Mesodermal cell (in vitro differentiated cells): Measurements from ENCODE around the gene GRIK5.

Experiments used
- H3K27ac ChIP-seq: 2 replicates; pipeline ENCODE4 v1.7.0; 2013; ENCODE audit warnings: mild to moderate bottlenecking, low read depth, low read length, moderate library complexity; ENCODE audit not compliant: severe bottlenecking
- H3K36me3 ChIP-seq: 2 replicates; pipeline ENCODE4 v1.7.1; 2013; ENCODE audit warnings: mild to moderate bottlenecking, low read length, moderate library complexity; ENCODE audit not compliant: control insufficient read depth, insufficient read depth
- H3K4me1 ChIP-seq: one replicate; pipeline ENCODE4 v1.7.1; 2013; ENCODE audit warnings: mild to moderate bottlenecking, low read length; ENCODE audit not compliant: insufficient read depth, control insufficient read depth, poor library complexity, severe bottlenecking
- H3K4me3 ChIP-seq: 2 replicates; pipeline ENCODE4 v1.7.0; 2013; ENCODE audit warnings: low read length, control low read depth, mild to moderate bottlenecking; ENCODE audit not compliant: insufficient read depth, poor library complexity, severe bottlenecking; ENCODE audit errors: extremely low read depth
- H3K9me3 ChIP-seq: 2 replicates; pipeline ENCODE4 v1.7.1; 2013; ENCODE audit warnings: mild to moderate bottlenecking, low read length, moderate library complexity; ENCODE audit not compliant: control insufficient read depth
- WGBS, 2 experiments: methylation state at CpG; one replicate each; pipeline ENCODE4 v1.1.5; 2013; ENCODE audit warnings: missing lambda C conversion rate in 2 of 2; ENCODE audit not compliant: insufficient coverage in 2 of 2; 5-methylcytosine and 5-hydroxymethylcytosine counted together

GRIK5 gene

GRCh38 chr19:42095142-42095813 is 25.3 kb upstream of the GRIK5 start:
- Histone ChIP-seq H3K27ac (no peak overlapping the region), H3K9me3 (no peaks in the 10 kb centered on the region), H3K4me1 (peaks cover 5% of the 10 kb centered on the region), H3K36me3 (peaks cover 4% of the 10 kb centered on the region), H3K4me3 (no peak overlapping the region)
- 96 to 98% methylated on average over 35 to 36 of the region's 36 CpGs for WGBS, 2 experiments

DNA sequence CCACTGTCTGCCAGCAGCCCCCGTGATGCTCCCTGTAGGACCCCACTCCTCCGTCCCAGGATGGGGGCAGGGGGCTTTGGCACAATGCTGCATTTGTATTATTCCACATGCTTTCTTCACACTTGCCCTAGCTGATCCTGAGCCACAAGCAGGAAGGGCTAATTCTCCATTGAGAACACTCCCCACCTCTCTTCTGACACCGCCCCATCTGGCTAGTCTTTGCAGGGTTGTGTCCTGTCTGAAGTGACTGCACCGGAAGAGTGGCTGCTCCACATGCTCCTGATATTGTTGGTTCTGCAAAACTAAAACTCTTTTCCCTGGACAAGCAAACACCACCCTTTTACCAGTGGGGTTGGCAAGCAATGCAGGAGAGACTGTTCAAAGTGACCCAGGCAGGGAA is 23.9 kb upstream of the GRIK5 start:
- H3K36me3 ChIP-seq, result peaks cover 2% of the 10 kb centered on the region
- WGBS, 2 experiments, result 71 to 91% methylated on average over 2 to 4 of the region's 4 CpGs
- H3K4me1 ChIP-seq, result peaks cover 5% of the 10 kb centered on the region
- H3K4me3 ChIP-seq, result no peak overlapping the region
- no peak overlapping the region for H3K27ac ChIP-seq
- H3K9me3 ChIP-seq, result no peaks in the 10 kb centered on the region

- Histone ChIP-seq H3K4me1 (peaks cover 10% of the 10 kb centered on the region), H3K36me3 (no peaks in the 10 kb centered on the region), H3K27ac (no peak overlapping the region), H3K4me3 (no peak overlapping the region), H3K9me3 (no peaks in the 10 kb centered on the region)
- WGBS, 2 experiments, result 80 to 83% methylated on average over 4 of the region's 4 CpGs
These were observed 23.5 kb upstream of the GRIK5 start for GRCh38 chr19:42093505-42093904.

DNA sequence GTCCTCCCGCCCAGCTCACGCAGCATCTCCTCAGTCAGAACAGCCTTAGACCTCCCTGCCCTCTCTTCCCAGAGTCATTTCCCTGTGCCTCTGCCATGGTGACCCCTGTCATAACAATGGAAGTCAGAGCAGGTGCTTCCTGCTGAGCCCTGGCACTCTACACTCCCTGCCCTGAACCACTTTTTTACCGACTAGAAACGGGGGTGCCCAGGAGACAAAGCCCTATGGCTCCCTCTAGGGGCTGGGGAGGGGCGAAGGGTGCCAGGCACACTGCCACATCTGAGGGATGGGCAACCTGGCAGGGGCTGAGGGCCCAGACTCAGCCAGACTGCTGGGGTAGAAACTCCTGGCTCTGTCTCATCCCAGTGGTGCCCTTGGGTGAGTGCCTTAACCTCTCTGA is 22.3 kb upstream of the GRIK5 start:
- Histone ChIP-seq H3K36me3 (no peaks in the 10 kb centered on the region), H3K9me3 (no peaks in the 10 kb centered on the region), H3K4me3 (no peak overlapping the region), H3K27ac (no peak overlapping the region), H3K4me1 (peaks cover 20% of the 10 kb centered on the region)
- 57 to 58% methylated on average over 4 to 5 of the region's 5 CpGs for whole genome bisulfite sequencing, 2 experiments

DNA sequence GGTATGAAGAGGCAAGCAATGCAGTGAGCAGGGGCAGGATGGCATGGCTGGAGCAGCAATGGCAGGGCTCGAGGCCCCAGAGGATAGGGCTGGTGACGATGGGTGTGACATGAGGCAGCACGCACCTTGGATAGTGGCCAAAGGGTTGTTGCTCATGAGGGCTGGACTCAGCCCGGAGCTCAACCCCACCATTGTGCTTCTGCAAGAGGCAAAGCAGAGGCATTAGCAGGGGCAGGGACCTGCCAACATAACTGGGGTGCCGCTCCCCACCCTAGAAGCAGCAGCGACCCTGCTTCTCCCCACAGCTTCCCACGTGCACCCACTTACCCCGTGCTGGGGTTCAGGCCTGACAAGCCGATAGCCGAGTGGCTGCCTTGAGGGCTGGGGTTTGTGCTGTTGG is 21.7 kb upstream of the GRIK5 start:
- no peaks in the 10 kb centered on the region for H3K9me3 ChIP-seq
- peaks cover 26% of the 10 kb centered on the region for H3K4me1 ChIP-seq
- no peak overlapping the region for H3K27ac ChIP-seq
- WGBS, 2 experiments, result 95% methylated on average over 3 to 4 of the region's 10 CpGs
- H3K4me3 ChIP-seq, result no peak overlapping the region
- H3K36me3 ChIP-seq, result no peaks in the 10 kb centered on the region

GRCh38 chr19:42091300-42091699 is 21.3 kb upstream of the GRIK5 start:
- Histone ChIP-seq H3K4me1 (peaks cover 30% of the 10 kb centered on the region), H3K27ac (no peak overlapping the region), H3K36me3 (no peaks in the 10 kb centered on the region), H3K9me3 (no peaks in the 10 kb centered on the region), H3K4me3 (no peak overlapping the region)
- 91 to 92% methylated on average over 7 to 10 of the region's 13 CpGs for WGBS, 2 experiments

DNA sequence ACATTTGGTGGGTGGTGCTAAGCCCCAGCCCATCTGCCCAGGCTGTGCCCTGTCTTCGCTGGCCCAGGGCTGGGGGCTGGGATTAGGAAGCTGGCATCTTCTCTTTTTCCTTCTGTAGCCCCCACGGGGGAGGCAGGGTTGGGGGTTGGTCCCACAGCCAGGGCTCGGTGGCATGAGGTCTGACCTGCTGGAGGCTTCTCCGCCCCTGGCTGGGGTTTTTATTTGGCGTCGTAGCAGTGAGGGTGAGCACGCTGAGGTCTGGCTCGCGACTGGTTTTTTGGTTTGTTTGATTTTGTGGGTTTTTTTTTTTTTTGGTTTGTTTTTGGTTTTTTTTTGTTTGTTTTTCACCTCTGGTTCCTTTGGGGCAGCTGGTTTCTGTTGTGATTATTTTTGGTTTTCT is 20.7 kb upstream of the GRIK5 start:
- Histone ChIP-seq H3K4me1 (peaks cover 33% of the 10 kb centered on the region), H3K27ac (no peak overlapping the region), H3K9me3 (no peaks in the 10 kb centered on the region), H3K36me3 (no peaks in the 10 kb centered on the region), H3K4me3 (no peak overlapping the region)
- 70 to 84% methylated on average over 5 to 7 of the region's 9 CpGs for WGBS, 2 experiments

DNA sequence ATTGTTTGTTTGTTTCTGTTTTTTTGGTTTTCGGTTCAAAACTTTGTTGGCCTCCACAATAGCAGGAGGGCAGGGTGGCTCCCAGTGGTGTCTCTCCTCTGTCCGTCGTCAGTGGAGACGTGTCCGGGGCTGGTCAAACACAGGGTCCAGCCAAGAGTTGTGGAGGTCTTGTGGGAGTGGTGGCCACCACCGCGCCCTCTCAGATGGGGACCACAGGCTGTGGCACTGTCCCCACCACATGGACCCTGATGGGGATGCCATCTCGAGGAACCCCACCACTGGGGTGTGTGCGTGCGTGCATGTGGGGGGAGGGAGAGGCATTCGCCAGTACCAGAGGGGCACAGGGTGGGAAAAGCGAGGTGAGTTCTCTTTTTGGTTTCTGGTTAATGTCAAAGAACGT is 19.8 kb upstream of the GRIK5 start:
- H3K36me3 ChIP-seq, result no peaks in the 10 kb centered on the region
- H3K27ac ChIP-seq, result no peak overlapping the region
- WGBS, 2 experiments, result 92 to 99% methylated on average over 10 to 12 of the region's 13 CpGs
- H3K4me3 ChIP-seq, result no peak overlapping the region
- H3K4me1 ChIP-seq, result peaks cover 33% of the 10 kb centered on the region
- H3K9me3 ChIP-seq, result no peaks in the 10 kb centered on the region

DNA sequence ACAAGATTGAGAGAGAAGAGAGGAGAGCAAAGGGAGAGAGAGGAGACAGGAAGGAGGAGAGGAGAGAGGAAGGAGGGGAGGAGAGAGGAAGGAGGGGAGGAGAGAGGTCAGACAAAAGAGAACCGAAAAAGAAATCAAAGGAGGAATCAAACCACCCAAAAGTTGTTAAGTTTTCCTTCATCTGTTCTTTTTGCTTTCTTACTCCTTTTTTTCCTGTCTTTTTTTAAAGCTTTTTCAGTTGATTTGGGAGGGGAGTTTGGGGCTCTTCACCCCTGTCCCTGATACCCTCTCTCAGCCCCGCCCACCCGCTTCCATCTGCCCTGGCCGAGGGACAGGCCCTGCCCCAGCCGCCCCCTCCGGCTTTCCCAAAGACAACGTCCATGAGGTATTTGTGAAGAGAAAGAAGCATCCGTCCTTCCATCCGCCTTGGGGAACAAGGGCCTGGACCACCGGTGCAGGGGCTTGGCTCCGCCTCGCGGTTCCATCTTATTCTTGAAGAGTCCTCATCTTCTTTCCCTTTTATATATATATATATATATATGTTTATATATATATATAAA is 19.3 kb upstream of the GRIK5 start:
- Histone ChIP-seq H3K36me3 (no peaks in the 10 kb centered on the region), H3K4me1 (peaks cover 33% of the 10 kb centered on the region), H3K27ac (peak overlapping the region; percentile 68), H3K4me3 (no peak overlapping the region), H3K9me3 (no peaks in the 10 kb centered on the region)
- WGBS, 2 experiments, result 57 to 65% methylated on average over 1 to 4 of the region's 13 CpGs

DNA sequence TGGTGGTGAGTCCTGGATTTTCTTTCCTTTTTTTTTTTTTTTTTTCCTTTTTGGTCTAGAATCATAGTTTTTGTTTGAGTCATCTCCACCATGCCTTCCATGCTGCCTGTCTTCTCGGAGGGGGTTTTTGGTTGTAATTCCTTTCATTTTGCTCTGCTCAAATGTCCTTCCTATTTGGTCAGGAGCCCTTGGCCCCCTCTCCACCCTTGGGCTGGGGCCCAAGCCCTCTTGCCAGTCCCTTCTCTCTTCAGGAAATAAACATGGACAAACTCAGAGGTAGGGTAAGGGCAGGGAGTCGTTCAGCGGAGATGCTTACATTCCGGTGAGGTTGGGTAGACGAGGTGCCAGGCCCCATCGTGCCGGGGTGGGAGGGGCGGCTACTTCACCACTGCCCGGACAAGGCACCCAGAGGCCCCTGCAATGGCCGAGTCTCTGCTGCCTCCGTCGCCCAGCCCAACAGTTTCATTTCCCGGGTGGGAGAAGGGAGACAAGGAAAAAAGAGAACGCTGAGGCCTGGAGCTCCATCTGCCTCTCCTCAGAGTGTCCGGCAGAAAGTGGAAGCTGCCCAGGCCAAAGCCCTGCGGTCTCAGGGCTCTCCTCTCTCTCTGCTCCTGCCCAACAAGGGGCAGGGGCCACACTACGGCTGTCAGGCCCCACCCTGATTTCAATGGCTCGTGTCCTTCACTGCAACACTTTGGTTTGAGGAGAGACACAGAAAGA is 18.6 kb upstream of the GRIK5 start:
- H3K4me1 ChIP-seq, result peaks cover 33% of the 10 kb centered on the region
- H3K36me3 ChIP-seq, result peaks cover 2% of the 10 kb centered on the region
- H3K9me3 ChIP-seq, result no peaks in the 10 kb centered on the region
- 86 to 92% methylated on average over 9 to 15 of the region's 18 CpGs for WGBS, 2 experiments
- H3K4me3 ChIP-seq, result no peak overlapping the region
- H3K27ac ChIP-seq, result peak overlapping the region; percentile 68
